ENCODE results near the gene GMCL1. TPM values are rescaled to one million over a fixed set of nuclear protein-coding genes. Genes with fewer than 3 reads are reported as not detected.
A peak's percentile ranks its signal among the peaks of the same experiment; 100 is the strongest.

The GMCL1 gene
- total and polyA plus RNA-seq, 9 of the 15 experiments (the other 6 are each of a cell fraction or from before 2014, with no cell fraction given): 7.0 to 27.3 (median 15.4) TPM

GRCh38 chr2:69846182-69847067 lies 17.0 kb downstream of the GMCL1 start:
- peak; percentile 73 for FAIRE-seq
- Histone ChIP-seq H3K27ac (ENCODE audit: extremely low read depth, low read depth, low read length) (peak overlapping the region; percentile 52; the same call in 1 of the 3 replicates), H3K4me2 (ENCODE audit: insufficient read depth, low read length) (no peak overlapping the region), H3K36me3 (ENCODE audit: control insufficient read depth, insufficient read depth, low read length) (peaks cover 72% of the 10 kb centered on the region), H3K79me2 (ENCODE audit: control insufficient read depth, insufficient read depth, low read length) (no peaks in the 10 kb centered on the region), H2AFZ (ENCODE audit: low read depth, low read length) (0 out of 2 replicates have a peak overlapping the region, but pooled peaks have one; percentile 13), H4K20me1 (replicated peaks; ENCODE audit: control insufficient read depth, insufficient read depth, low read length) (no peaks in the 10 kb centered on the region), H3K9me3 (replicated peaks; ENCODE audit: control insufficient read depth, insufficient read depth, low read depth, low read length) (no peaks in the 10 kb centered on the region), H3K4me1 (replicated peaks in 1 of 2; ENCODE audit: control insufficient read depth in 2 of 2, insufficient read depth in 2 of 2, low read length in 2 of 2) (peaks cover 11 to 15% of the 10 kb centered on the region in 2 experiments; a peak in 4 of 5 replicates), H3K4me3 (no peak overlapping the region), H3K9ac (ENCODE audit: insufficient read depth in 1 of 2, low read depth in 2 of 2, low read length in 2 of 2) (no peak overlapping the region), H3K9me1 (ENCODE audit: control insufficient read depth, insufficient read depth, low read length) (no peaks in the 10 kb centered on the region), H3K27me3 (ENCODE audit: control insufficient read depth in 2 of 2, insufficient read depth in 2 of 2, low read length in 2 of 2) (no peaks in the 10 kb centered on the region)
- intact Hi-C loops (cut with micrococcal nuclease) (no loop called here), in situ Hi-C loops (cut with MboI) (no loop called here)
- 49% methylated on average over 9 of the region's 9 CpGs for WGBS (ENCODE audit: insufficient coverage, low coverage, missing lambda C conversion rate)
- DNase-seq (ENCODE audit: extremely low read depth in 1 of 4, low spot score in 3 of 4): no peak
- ChIA-PET CTCF (ENCODE audit: low intra/inter-chr PET ratio) (no interaction called here), POLR2A (interaction anchor here (0.5 to 2.2 kb wide), 6 partner anchors 10 to 356 kb away, joined by 3 to 7 read pairs (median 4); no protein-coding TSS in a partner anchor)
- no TSS peak for BruUV-seq (replicated peaks)
- ATAC-seq: peak; percentile 39
- 0 out of 4 replicates have a peak, but pooled peaks of 1 of the 2 experiments have one; percentile 14 for TF ChIP-seq KDM1A (IDR thresholded peaks at IDR 0.05)
- TF ChIP-seq ZNF121 (CRISPR knock-in tag; conservative IDR thresholded peaks at IDR 0.05): peak; percentile 95
- 0 out of 2 replicates have a peak, but pooled peaks have one; percentile 9 for TF ChIP-seq ATF3 (IDR thresholded peaks at IDR 0.05)
- TF ChIP-seq ATF3 (CRISPR knock-in tag; conservative IDR thresholded peaks at IDR 0.05): no peak
- TF ChIP-seq SOX6 (IDR thresholded peaks at IDR 0.05): peak; percentile 23; the same call in 1 of the 2 replicates
- TF ChIP-seq NFE2 (IDR thresholded peaks at IDR 0.05; ENCODE audit: low read depth): peak; percentile 56
- TF ChIP-seq CEBPB (tag; IDR thresholded peaks at IDR 0.05): peak; percentile 79
- no peak for TF ChIP-seq TARDBP (IDR thresholded peaks at IDR 0.05)
- TF ChIP-seq ZNF316 (IDR thresholded peaks at IDR 0.05): peak; percentile 62
- peak; percentile 64; the same call in 1 of the 2 replicates for TF ChIP-seq HMBOX1 (IDR thresholded peaks at IDR 0.05)
- no peak for TF ChIP-seq ZNF778 (CRISPR knock-in tag; IDR thresholded peaks at IDR 0.05)
- TF ChIP-seq ZNF384 (IDR thresholded peaks at IDR 0.05; ENCODE audit: low read depth, low read length): peak; percentile 37; the same call in 1 of the 2 replicates
- peak; percentile 41 for TF ChIP-seq BCOR (IDR thresholded peaks at IDR 0.05)
- TF ChIP-seq MAFG (tag; conservative IDR thresholded peaks at IDR 0.05): peak; percentile 39; the same call in 1 of the 2 replicates
- TF ChIP-seq C11orf30 (IDR thresholded peaks at IDR 0.05; ENCODE audit: low read depth): peak; percentile 52
- no peak for TF ChIP-seq DEAF1 (CRISPR knock-in tag; IDR thresholded peaks at IDR 0.05)
- no peak for TF ChIP-seq CEBPG (CRISPR knock-in tag; IDR thresholded peaks at IDR 0.05)
- TF ChIP-seq CEBPG (tag; conservative IDR thresholded peaks at IDR 0.05 in 1 of 2, IDR thresholded peaks at IDR 0.05 in 1 of 2): peak; percentile 66 to 74
- peak; percentile 72; the same call in 1 of the 2 replicates for TF ChIP-seq SMARCA5 (IDR thresholded peaks at IDR 0.05)
- no peak for TF ChIP-seq KDM5B (IDR thresholded peaks at IDR 0.05; ENCODE audit: insufficient replicate concordance, low read depth, low read length)
